T-cell (primary cell): Measurements from ENCODE around the gene SRGAP2C. TPM values are rescaled to one million over a fixed set of nuclear protein-coding genes. Genes with fewer than 3 reads are reported as not detected.
"Not testable (repeated sequence)": the region's sequence is repeated elsewhere in the genome, so short reads cannot be mapped to it uniquely, and the experiment has no call there.

ENCODE experiments used
- ATAC-seq, 4 experiments: fragments of 200-7000 bp in 3 of 4; fragments of 150-1000 bp in 1 of 4; cut with Tn5 transposase; replicated peaks in 1 of 4; 1 replicate in 3 of 4; 2 replicates in 1 of 4; pipeline ENCODE4 v1.10.0; 2021; ENCODE audit warnings: moderate library complexity in 3 of 4, mild to moderate bottlenecking in 2 of 4, moderate number of reproducible peaks in 1 of 4
- CTCF ChIA-PET, 2 donors: fragments of 300-600 bp; sonication (Branson Sonifier 250); formaldehyde crosslinking; loops; one replicate each; lab custom pipeline; 2022; ENCODE audit warnings: antibody characterized with exemption in 2 of 2; lab: Charles Lee
- POLR2A ChIA-PET, 2 donors: fragments of 300-600 bp; sonication (Branson Sonifier 250); formaldehyde crosslinking; loops; one replicate each; lab custom pipeline; 2022; ENCODE audit warnings: antibody characterized with exemption in 2 of 2; lab: Charles Lee
- DNase-seq, 35 experiments: peaks; one replicate each; pipeline versions ENCODE4 v3.0.0 to v3.0.0-alpha.2; 2013 to 2023
- H3K27ac ChIP-seq: one replicate; pipeline ENCODE4 v1.5.1; 2013; ENCODE audit warnings: low read length
- H3K27me3 ChIP-seq, 2 experiments: replicated peaks in 1 of 2; 1 replicate in 1 of 2; 2 replicates in 1 of 2; pipeline versions ENCODE4 v1.6.1 to v1.7.0; 2013; ENCODE audit warnings: low read length in 1 of 2, mixed read lengths in 1 of 2; ENCODE audit not compliant: control insufficient read depth in 2 of 2, insufficient read depth in 2 of 2; ENCODE audit errors: extremely low read depth in 1 of 2
- H3K36me3 ChIP-seq, 2 donors: 1 replicate in 1 of 2; 2 replicates in 1 of 2; pipeline versions ENCODE4 v1.6.1 to v1.7.0; 2013; ENCODE audit warnings: low read length in 1 of 2; ENCODE audit not compliant: control insufficient read depth in 2 of 2, insufficient read depth in 1 of 2; ENCODE audit errors: extremely low read depth in 1 of 2
- H3K4me1 ChIP-seq, 2 experiments: 1 replicate in 1 of 2; 2 replicates in 1 of 2; pipeline versions ENCODE4 v1.6.1 to v1.7.0; 2013; ENCODE audit warnings: low read length in 2 of 2, mixed read lengths in 1 of 2; ENCODE audit not compliant: insufficient read depth in 2 of 2, control insufficient read depth in 1 of 2; ENCODE audit errors: extremely low read depth in 1 of 2
- H3K4me3 ChIP-seq, 2 donors: 1 replicate in 1 of 2; 2 replicates in 1 of 2; pipeline versions ENCODE4 v1.5.1 to v1.7.0; 2013; ENCODE audit warnings: mild to moderate bottlenecking in 2 of 2, low read length in 1 of 2, moderate library complexity in 1 of 2; ENCODE audit not compliant: control insufficient read depth in 1 of 2; ENCODE audit errors: extremely low read depth in 1 of 2
- H3K9me3 ChIP-seq: 2 replicates; pipeline ENCODE4 v1.7.0; 2013
- H3K27ac Mint-ChIP-seq, 2 donors: one replicate each; pipeline ENCODE4 v1.8.0; 2020 to 2021; ENCODE audit warnings: mild to moderate bottlenecking in 2 of 2, mixed read lengths in 2 of 2
- H3K27me3 Mint-ChIP-seq, 2 donors: one replicate each; pipeline ENCODE4 v1.8.0; 2021 to 2022; ENCODE audit warnings: mixed read lengths in 2 of 2
- H3K36me3 Mint-ChIP-seq: one replicate; pipeline ENCODE4 v1.8.0; 2021; ENCODE audit warnings: mixed read lengths
- H3K4me1 Mint-ChIP-seq, 3 donors: one replicate each; pipeline ENCODE4 v1.8.0; 2020 to 2022; ENCODE audit warnings: mixed read lengths in 3 of 3, mild to moderate bottlenecking in 1 of 3
- H3K4me3 Mint-ChIP-seq, 3 donors: one replicate each; pipeline ENCODE4 v1.8.0; 2020 to 2022; ENCODE audit warnings: mild to moderate bottlenecking in 3 of 3, mixed read lengths in 3 of 3, moderate library complexity in 3 of 3
- H3K9me3 Mint-ChIP-seq, 3 donors: one replicate each; pipeline ENCODE4 v1.8.0; 2020 to 2022; ENCODE audit warnings: mixed read lengths in 3 of 3
- WGBS: methylation state at CpG from one replicate; pipeline ENCODE4 v1.1.5; 2013; ENCODE audit warnings: missing lambda C conversion rate; ENCODE audit not compliant: insufficient coverage; 5-methylcytosine and 5-hydroxymethylcytosine counted together
- total RNA-seq, 35 experiments: library from RNA in 6 of 35; stranded (reverse) in 6 of 35; fragments of 120-200 nt in 1 of 35; gene quantifications; one replicate each; pipeline versions ENCODE4 v1.2.1 to v1.2.4 and lab custom pipeline; 2013 to 2026

SRGAP2C gene
- total RNA-seq, 5 donors from 2014 or later (not counting 1 experiment from before 2014, with no cell fraction given): 11.1 to 23.2 (median 19.1) TPM

- H3K9me3 Mint-ChIP-seq, H3K36me3 Mint-ChIP-seq, H3K36me3 ChIP-seq, POLR2A ChIA-PET, H3K4me1 ChIP-seq, H3K27ac ChIP-seq, H3K27ac Mint-ChIP-seq, H3K4me3 ChIP-seq, H3K27me3 ChIP-seq, H3K4me3 Mint-ChIP-seq, H3K27me3 Mint-ChIP-seq, H3K4me1 Mint-ChIP-seq, CTCF ChIA-PET, H3K9me3 ChIP-seq: not testable (repeated sequence)
- WGBS: no CpG with 5 or more reads among the region's 6 CpGs
- ATAC-seq: peak; percentile 51 to 100 (median 70)
- peak in 31 of 35 experiments; percentile 9 to 81 (median 40) for DNase-seq
These were observed 180.9 kb downstream of the SRGAP2C start for GRCh38 chr1:121365723-121366122.

GRCh38 chr1:121366171-121366570 lies 181.4 kb downstream of the SRGAP2C start:
- H3K4me3 Mint-ChIP-seq, H3K4me3 ChIP-seq, H3K36me3 ChIP-seq, H3K27ac Mint-ChIP-seq, H3K27ac ChIP-seq, H3K9me3 Mint-ChIP-seq, H3K27me3 Mint-ChIP-seq, H3K36me3 Mint-ChIP-seq, H3K4me1 ChIP-seq, H3K4me1 Mint-ChIP-seq, CTCF ChIA-PET, ATAC-seq, DNase-seq, H3K27me3 ChIP-seq, POLR2A ChIA-PET, H3K9me3 ChIP-seq: not testable (repeated sequence)
- WGBS: no CpG with 5 or more reads among the region's 3 CpGs

- H3K36me3 ChIP-seq, H3K9me3 Mint-ChIP-seq, H3K36me3 Mint-ChIP-seq, H3K27ac Mint-ChIP-seq, ATAC-seq, H3K4me1 ChIP-seq, H3K27me3 ChIP-seq, H3K27ac ChIP-seq, H3K9me3 ChIP-seq, H3K4me3 ChIP-seq, DNase-seq, CTCF ChIA-PET, H3K27me3 Mint-ChIP-seq, H3K4me3 Mint-ChIP-seq, H3K4me1 Mint-ChIP-seq, POLR2A ChIA-PET: not testable (repeated sequence)
- no CpG with 5 or more reads among the region's 5 CpGs for WGBS
These were observed 184.1 kb downstream of the SRGAP2C start for GRCh38 chr1:121368910-121369309.

GRCh38 chr1:121369959-121370358 lies 185.2 kb downstream of the SRGAP2C start:
- H3K27ac ChIP-seq: not testable (repeated sequence)

GRCh38 chr1:121374851-121375367 lies 190.1 kb downstream of the SRGAP2C start:
- H3K4me1 ChIP-seq, CTCF ChIA-PET, H3K27me3 ChIP-seq, H3K27me3 Mint-ChIP-seq, ATAC-seq, DNase-seq, H3K4me3 Mint-ChIP-seq, H3K4me3 ChIP-seq, H3K27ac ChIP-seq, H3K27ac Mint-ChIP-seq, H3K36me3 Mint-ChIP-seq, H3K9me3 ChIP-seq, POLR2A ChIA-PET, H3K4me1 Mint-ChIP-seq, H3K9me3 Mint-ChIP-seq, H3K36me3 ChIP-seq: not testable (repeated sequence)
- whole genome bisulfite sequencing: no CpG with 5 or more reads among the region's 3 CpGs

More at GRCh38 chr1:121369959-121370358, 185.2 kb downstream of the SRGAP2C start:
- WGBS: no CpG with 5 or more reads among the region's 2 CpGs
- H3K27me3 ChIP-seq, CTCF ChIA-PET, H3K4me1 ChIP-seq, H3K4me3 ChIP-seq, DNase-seq, H3K9me3 ChIP-seq, H3K36me3 Mint-ChIP-seq, H3K27me3 Mint-ChIP-seq, H3K9me3 Mint-ChIP-seq, ATAC-seq, POLR2A ChIA-PET, H3K4me3 Mint-ChIP-seq, H3K4me1 Mint-ChIP-seq, H3K27ac Mint-ChIP-seq, H3K36me3 ChIP-seq: not testable (repeated sequence)

GRCh38 chr1:121376986-121377385 lies 192.2 kb downstream of the SRGAP2C start:
- H3K27me3 ChIP-seq, H3K9me3 Mint-ChIP-seq, H3K9me3 ChIP-seq, DNase-seq, H3K36me3 ChIP-seq, H3K4me1 Mint-ChIP-seq, CTCF ChIA-PET, H3K4me1 ChIP-seq, H3K27ac Mint-ChIP-seq, H3K36me3 Mint-ChIP-seq, H3K27me3 Mint-ChIP-seq, POLR2A ChIA-PET, H3K27ac ChIP-seq, H3K4me3 ChIP-seq, H3K4me3 Mint-ChIP-seq: not testable (repeated sequence)
- no CpG with 5 or more reads among the region's 7 CpGs for WGBS
- ATAC-seq: peak in 3 of 4 experiments; percentile 38 to 90 (median 63)

- WGBS: no CpG with 5 or more reads among the region's 5 CpGs
- DNase-seq, H3K9me3 Mint-ChIP-seq, H3K27ac ChIP-seq, H3K27me3 Mint-ChIP-seq, H3K36me3 ChIP-seq, H3K4me3 Mint-ChIP-seq, H3K9me3 ChIP-seq, H3K27me3 ChIP-seq, H3K4me3 ChIP-seq, H3K36me3 Mint-ChIP-seq, CTCF ChIA-PET, ATAC-seq, POLR2A ChIA-PET, H3K27ac Mint-ChIP-seq, H3K4me1 Mint-ChIP-seq, H3K4me1 ChIP-seq: not testable (repeated sequence)
These were observed 194.0 kb downstream of the SRGAP2C start for GRCh38 chr1:121378757-121379156.
